GM18868 (cell line): Measurements from ENCODE around the gene YJEFN3.

Experiments used
- ATAC-seq: cut with Tn5 transposase; IDR thresholded peaks from one replicate; pipeline ENCODE4 v1.9.1; 2021; ENCODE audit warnings: mild to moderate bottlenecking, moderate library complexity; ENCODE audit not compliant: unreplicated experiment

YJEFN3 gene

DNA sequence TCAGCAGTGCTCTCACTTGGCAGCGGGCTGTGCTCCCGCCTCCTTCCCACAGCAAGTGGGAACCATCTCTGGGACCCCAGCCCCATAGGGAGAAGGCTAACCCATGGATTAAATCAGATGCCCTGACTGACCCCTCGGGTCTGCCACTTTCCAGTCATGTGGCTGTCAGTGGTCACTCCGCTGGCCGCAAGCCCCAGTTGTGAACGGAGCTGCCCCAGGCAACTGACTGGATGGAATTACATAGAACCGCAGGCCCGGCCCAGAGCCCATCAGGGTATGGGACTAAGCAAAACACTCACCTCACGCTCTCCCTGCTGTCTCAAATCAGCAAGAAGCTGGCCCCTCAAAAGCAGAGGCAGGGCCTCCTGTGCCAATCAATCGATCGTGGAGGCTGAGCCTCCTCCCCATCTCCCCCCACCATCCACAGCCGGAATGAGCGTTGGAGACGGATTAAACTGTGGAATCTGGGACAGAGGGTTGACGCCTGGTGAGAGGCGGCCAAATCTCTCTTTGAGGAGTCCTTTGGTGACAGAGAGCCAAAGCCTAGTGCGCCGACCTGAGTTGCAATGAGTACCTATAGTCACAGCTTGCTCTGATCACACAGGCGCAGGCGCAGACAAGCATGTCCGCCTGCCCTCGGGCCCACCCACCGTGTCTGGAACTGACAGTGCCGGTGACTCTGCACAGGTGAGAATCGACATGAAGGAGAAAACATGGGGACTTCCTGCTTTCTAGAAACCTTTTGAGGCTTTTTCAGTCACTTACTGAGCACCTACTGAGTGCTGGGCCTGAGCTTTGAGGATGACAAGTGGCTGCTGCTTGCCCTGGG is 51.0 kb downstream of the YJEFN3 start:
- no peak for ATAC-seq

GRCh38 chr19:19580418-19580817 is 51.7 kb downstream of the YJEFN3 start:
- ATAC-seq: no peak

GRCh38 chr19:19581391-19581790 is 52.7 kb downstream of the YJEFN3 start:
- ATAC-seq: no peak

GRCh38 chr19:19582471-19582870 is 53.8 kb downstream of the YJEFN3 start:
- no peak for ATAC-seq

DNA sequence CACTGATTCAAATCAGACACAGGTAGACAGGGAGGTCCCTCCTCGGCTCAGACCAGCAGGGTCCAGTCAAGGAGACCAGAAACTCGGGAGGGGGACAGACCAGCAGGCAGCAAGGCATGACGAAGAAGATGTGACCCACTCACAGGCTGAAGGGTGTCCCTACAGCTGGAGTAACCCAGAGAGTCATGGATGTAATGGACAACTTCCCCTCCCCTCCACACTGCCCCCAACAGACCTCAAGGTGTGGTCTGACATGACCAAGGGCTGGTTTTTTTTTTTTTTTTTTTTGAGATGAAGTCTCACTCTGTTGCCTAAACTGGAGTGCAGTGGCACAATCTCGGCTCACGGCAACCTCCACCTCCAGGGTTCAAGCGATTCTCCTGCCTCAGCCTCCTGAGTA is 55.6 kb downstream of the YJEFN3 start:
- no peak for ATAC-seq
